MV-4-11 (cell line): ENCODE data around the gene TMEM178B.

Experiments used
- DNase-seq: peaks from one replicate; lab custom pipeline; 2025; lab: John Stamatoyannopoulos, UW

The TMEM178B gene

GRCh38 chr7:141466151-141466904 is 392.5 kb downstream of the TMEM178B start:
- DNase-seq: no peak

DNA sequence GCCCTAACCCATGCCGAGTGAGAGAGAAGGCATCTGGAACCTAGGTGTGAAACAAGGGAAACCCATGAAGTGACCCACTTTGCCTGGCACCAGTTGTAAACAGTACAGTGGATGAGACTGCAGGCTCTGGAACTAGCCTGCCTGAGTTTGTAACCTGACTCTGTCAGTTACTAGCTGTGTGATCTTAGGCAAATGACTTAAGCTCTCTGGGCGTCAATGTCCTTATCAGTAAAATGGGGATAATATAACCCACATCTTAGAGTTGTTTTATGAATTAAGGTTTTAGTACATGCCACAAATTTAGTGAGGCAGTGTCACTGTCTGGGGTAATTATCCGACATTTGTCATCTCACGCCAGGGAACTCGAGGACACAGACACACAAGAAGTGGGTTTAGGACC is 394.5 kb downstream of the TMEM178B start:
- no peak for DNase-seq

DNA sequence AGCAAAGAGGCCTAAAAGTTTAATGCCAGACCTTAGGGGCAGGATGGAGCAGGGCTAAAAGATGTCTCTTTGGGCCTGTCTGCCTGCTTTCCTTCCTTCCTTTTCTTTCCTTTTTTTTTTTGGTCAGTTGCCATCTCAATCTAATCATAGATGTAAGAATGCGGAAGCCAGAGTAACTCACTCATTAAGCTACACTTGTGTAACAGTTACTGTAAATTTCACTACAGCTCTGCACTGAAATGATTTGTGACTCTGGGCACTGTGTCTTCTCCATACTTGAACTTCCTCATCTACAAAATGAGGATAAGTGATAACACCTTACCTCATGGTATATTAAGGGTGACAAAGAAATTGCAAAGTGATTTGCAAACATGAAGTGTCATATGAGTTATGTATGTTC is 401.8 kb downstream of the TMEM178B start:
- peak; percentile 94 for DNase-seq

- no peak for DNase-seq
Observed at GRCh38 chr7:141477865-141478264, 404.0 kb downstream of the TMEM178B start.

GRCh38 chr7:141478845-141479244 is 405.0 kb downstream of the TMEM178B start:
- no peak for DNase-seq

DNA sequence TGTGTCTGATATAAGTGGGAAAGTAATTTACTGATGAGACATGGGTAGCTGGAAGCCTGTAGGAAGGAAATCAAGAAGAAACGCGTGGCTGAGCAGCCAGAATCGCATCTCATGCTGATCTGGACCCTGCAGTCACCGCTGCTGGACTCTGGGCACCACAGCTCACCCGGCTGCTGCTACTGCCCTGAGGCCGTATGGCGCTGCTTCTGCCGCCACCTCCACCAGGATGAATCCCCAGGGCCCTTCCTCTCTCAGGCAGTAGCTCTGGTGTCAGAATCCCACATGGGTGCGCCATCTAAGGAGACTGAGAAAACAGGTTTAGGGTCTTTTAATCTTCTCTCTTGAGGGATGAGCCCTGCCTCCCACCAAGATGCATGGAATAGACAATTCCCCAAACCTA is 407.1 kb downstream of the TMEM178B start:
- no peak for DNase-seq

GRCh38 chr7:141481971-141482370 is 408.1 kb downstream of the TMEM178B start:
- DNase-seq: no peak

- no peak for DNase-seq
Observed at GRCh38 chr7:141483044-141483443, 409.2 kb downstream of the TMEM178B start.

GRCh38 chr7:141484907-141485306 is 411.0 kb downstream of the TMEM178B start:
- no peak for DNase-seq

GRCh38 chr7:141486959-141487358 is 413.1 kb downstream of the TMEM178B start:
- no peak for DNase-seq

GRCh38 chr7:141490474-141490873 is 416.6 kb downstream of the TMEM178B start:
- DNase-seq: no peak

DNA sequence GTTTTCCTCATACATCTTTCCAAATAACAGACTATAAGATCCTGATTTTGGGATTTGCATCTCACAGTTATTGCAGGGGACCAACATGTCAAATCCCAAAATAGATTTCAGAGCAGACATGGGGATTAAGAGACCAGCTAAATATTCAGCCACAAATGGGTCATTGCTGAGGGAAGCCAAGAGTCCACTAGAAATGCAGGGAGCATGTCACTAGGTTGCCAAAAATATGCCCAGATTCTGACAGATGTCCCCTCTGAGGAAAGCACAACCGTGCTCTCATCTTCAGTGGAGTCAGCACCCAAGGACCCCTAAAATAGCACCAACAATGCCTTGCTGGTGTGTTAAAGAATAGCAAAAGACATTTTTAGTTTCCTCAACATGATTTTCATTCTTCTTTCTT is 421.2 kb downstream of the TMEM178B start:
- no peak for DNase-seq

- no peak for DNase-seq
Observed at GRCh38 chr7:141497391-141497790, 423.5 kb downstream of the TMEM178B start.

- DNase-seq: no peak
Observed at GRCh38 chr7:141500608-141501007, 426.7 kb downstream of the TMEM178B start.

DNA sequence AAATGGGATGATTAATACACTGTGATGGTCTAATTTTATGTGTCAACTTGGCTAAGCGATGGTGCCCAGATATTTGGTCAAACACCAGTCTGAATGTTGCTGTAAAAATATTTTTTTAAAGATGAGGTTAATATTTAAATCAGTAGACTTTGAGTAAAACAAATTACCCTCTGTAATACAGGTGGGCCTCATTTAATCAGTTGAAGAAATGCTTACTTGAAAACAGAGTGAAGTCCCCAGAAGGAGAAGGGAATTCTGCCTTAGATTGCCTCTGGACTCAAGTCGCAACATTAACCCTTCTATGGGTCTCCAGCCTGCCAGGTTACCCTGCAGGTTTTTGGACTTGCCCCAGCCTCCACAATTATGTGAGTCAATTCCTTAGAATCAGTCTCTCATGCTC is 427.6 kb downstream of the TMEM178B start:
- DNase-seq: no peak

GRCh38 chr7:141511316-141511675 is 437.4 kb downstream of the TMEM178B start:
- no peak for DNase-seq

DNA sequence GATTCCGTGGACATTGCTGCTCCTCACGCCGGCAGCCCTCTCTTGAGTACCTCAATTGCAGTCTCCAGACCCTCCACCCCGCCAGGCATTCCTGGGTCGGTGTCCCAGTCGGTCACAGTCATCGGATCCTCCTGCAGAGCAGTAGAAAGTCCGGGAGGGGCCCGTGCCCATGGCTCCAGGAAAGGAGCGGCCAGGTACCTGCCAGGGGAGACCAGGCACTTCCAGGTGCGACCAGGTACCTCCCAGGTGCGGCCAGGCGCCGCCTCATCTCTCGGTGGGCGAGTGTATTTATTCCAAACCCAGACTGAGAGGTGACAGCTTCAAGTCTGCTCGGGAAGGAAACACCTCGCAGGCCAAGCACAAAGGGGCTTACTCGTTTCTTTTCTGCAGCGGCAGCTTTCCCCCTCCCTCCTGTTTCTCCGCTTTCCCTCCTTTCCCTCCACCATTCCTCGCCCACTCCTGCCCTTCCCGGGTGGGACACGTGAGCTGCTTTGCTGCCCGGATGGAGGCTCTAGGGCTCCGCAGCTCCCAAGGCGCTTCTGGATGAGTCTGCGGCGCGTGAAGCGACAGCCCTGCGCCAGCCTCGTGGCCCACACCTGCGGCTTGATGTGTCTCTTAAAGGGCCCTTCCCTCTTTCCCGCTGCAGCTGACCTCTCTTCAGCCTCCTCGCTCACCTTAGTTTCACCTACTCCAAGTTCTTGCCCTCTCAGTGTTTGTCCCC is 438.0 kb downstream of the TMEM178B start:
- no peak for DNase-seq

DNA sequence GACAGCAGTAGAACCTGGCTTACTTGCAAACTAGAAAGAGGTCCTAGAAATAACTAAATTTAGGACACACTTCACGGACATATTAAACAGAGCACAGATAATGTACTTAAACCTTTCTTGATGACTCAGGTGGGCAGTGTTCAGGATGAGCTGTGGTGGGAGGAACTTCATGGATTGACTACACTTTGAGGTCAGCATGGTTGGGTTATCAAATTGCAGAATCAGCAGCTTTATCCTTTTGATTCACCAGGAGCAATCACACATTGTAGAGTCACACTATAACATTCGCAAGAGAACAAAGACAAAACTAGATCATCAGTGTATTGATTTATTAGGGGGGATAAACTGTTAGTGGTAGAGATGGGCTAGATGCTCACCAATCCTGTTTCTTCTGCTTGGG is 438.7 kb downstream of the TMEM178B start:
- no peak for DNase-seq

- DNase-seq: no peak
Observed at GRCh38 chr7:141513720-141514119, 439.9 kb downstream of the TMEM178B start.

GRCh38 chr7:141515941-141516340 is 442.1 kb downstream of the TMEM178B start:
- no peak for DNase-seq

GRCh38 chr7:141519623-141520022 is 445.8 kb downstream of the TMEM178B start:
- no peak for DNase-seq

- no peak for DNase-seq
Observed at GRCh38 chr7:141522657-141523342, 448.9 kb downstream of the TMEM178B start.

- DNase-seq: no peak
Observed at GRCh38 chr7:141525973-141526514, 452.2 kb downstream of the TMEM178B start.
